Breast epithelium (tissue), 4 donors: ENCODE results near the gene HUS1B. TPM values are rescaled to one million over a fixed set of nuclear protein-coding genes. Genes with fewer than 3 reads are reported as not detected.
"Not testable (repeated sequence)": the region's sequence is repeated elsewhere in the genome, so short reads cannot be mapped to it uniquely, and the experiment has no call there.

ENCODE experiments used
- DNase-seq, 2 donors: peaks; one replicate each; pipeline ENCODE4 v3.0.0-alpha.2; 2019; ENCODE audit warnings: low spot score in 2 of 2
- H3K27ac ChIP-seq, 2 donors: fragments of 200-600 bp; sonication (generic) in 1 of 2; one replicate each; pipeline ENCODE4 v1.5.1; 2016 to 2019; ENCODE audit warnings: mild to moderate bottlenecking in 1 of 2
- H3K27me3 ChIP-seq, 2 donors: fragments of 200-600 bp; sonication (generic) in 1 of 2; one replicate each; pipeline versions ENCODE4 v1.5.1 to v1.6.0; 2017 to 2019; ENCODE audit warnings: control low read depth in 1 of 2, mild to moderate bottlenecking in 1 of 2
- H3K36me3 ChIP-seq: fragments of 200-600 bp; one replicate; pipeline ENCODE4 v1.5.1; 2019
- H3K4me1 ChIP-seq, 2 donors: fragments of 200-600 bp; sonication (generic); one replicate each; pipeline ENCODE4 v1.5.1; 2016 to 2019; ENCODE audit warnings: control low read depth in 1 of 2
- H3K4me3 ChIP-seq, 3 donors: fragments of 200-600 bp; sonication (generic); 1 replicate in 2 of 3; 2 replicates in 1 of 3; pipeline ENCODE4 v1.5.1; 2016 to 2019; ENCODE audit warnings: mild to moderate bottlenecking in 3 of 3, moderate library complexity in 2 of 3
- H3K9me3 ChIP-seq, 2 donors: fragments of 200-600 bp; sonication (generic) in 1 of 2; one replicate each; pipeline ENCODE4 v1.5.1; 2016 to 2019; ENCODE audit warnings: control low read depth in 1 of 2
- CTCF ChIP-seq, 3 donors: fragments of 450-650 bp; IDR thresholded peaks; one replicate each; pipeline ENCODE4 v1.5.1; 2016 to 2017; ENCODE audit warnings: antibody characterized with exemption in 3 of 3, mild to moderate bottlenecking in 3 of 3, moderate library complexity in 3 of 3
- POLR2A ChIP-seq: fragments of 450-650 bp; IDR thresholded peaks from one replicate; pipeline ENCODE4 v1.6.1; 2016; ENCODE audit warnings: antibody characterized with exemption, mild to moderate bottlenecking, moderate library complexity
- POLR2AphosphoS5 ChIP-seq, 3 donors: sonication (generic); formaldehyde crosslinking; IDR thresholded peaks; one replicate each; pipeline ENCODE4 v1.6.1; 2017; ENCODE audit warnings: antibody characterized with exemption in 3 of 3
- intact Hi-C: fragments of 100-400 bp; cut with DNase I; formaldehyde crosslinking; loops from one replicate; pipeline ENCODE4 v1.15.1; 2023; ENCODE audit warnings: low total_unique reads
- total RNA-seq, 3 donors: library from RNA; depleted of rRNA; stranded (reverse); fragments of >200 nt; gene quantifications; one replicate each; pipeline ENCODE4 v1.1.0, GENCODE V29; 2016

Gene HUS1B
- total RNA-seq, 3 donors from 2014 or later: 3.2 to 5.4 (median 3.9) TPM

- TF ChIP-seq CTCF (IDR thresholded peaks at IDR 0.05) (no peak), POLR2AphosphoS5 (IDR thresholded peaks at IDR 0.05) (no peak), POLR2A (no peak)
- Histone ChIP-seq H3K4me3 (no peak overlapping the region), H3K9me3 (no peaks in the 10 kb centered on the region), H3K27me3 (no peaks in the 10 kb centered on the region), H3K4me1 (no peaks in the 10 kb centered on the region), H3K27ac (no peak overlapping the region), H3K36me3 (no peaks in the 10 kb centered on the region)
- no peak for DNase-seq
- intact Hi-C loops: no loop called here
Observed at GRCh38 chr6:701700-702479, 45.0 kb upstream of the HUS1B start.

GRCh38 chr6:701215-701614 lies 44.3 kb upstream of the HUS1B start:
- DNase-seq: no peak
- H3K27ac ChIP-seq: no peak overlapping the region
- no peaks in the 10 kb centered on the region for H3K4me1 ChIP-seq
- no peak overlapping the region for H3K4me3 ChIP-seq
- TF ChIP-seq POLR2A (no peak), POLR2AphosphoS5 (IDR thresholded peaks at IDR 0.05) (no peak), CTCF (IDR thresholded peaks at IDR 0.05) (no peak)
- intact Hi-C loops: no loop called here
- H3K9me3 ChIP-seq: no peaks in the 10 kb centered on the region
- H3K36me3 ChIP-seq: no peaks in the 10 kb centered on the region
- no peaks in the 10 kb centered on the region for H3K27me3 ChIP-seq

- Histone ChIP-seq H3K27ac (no peak overlapping the region), H3K4me1 (no peaks in the 10 kb centered on the region), H3K4me3 (no peak overlapping the region), H3K27me3 (no peaks in the 10 kb centered on the region), H3K36me3 (no peaks in the 10 kb centered on the region), H3K9me3 (no peaks in the 10 kb centered on the region)
- DNase-seq: no peak
- TF ChIP-seq POLR2A (no peak), POLR2AphosphoS5 (IDR thresholded peaks at IDR 0.05) (no peak), CTCF (IDR thresholded peaks at IDR 0.05) (no peak)
- intact Hi-C loops: no loop called here
Observed at GRCh38 chr6:700490-700889, 43.6 kb upstream of the HUS1B start.

- Histone ChIP-seq H3K27me3 (no peaks in the 10 kb centered on the region), H3K4me1 (no peaks in the 10 kb centered on the region), H3K4me3 (no peak overlapping the region), H3K27ac (no peak overlapping the region), H3K36me3 (no peaks in the 10 kb centered on the region), H3K9me3 (no peaks in the 10 kb centered on the region)
- TF ChIP-seq CTCF (IDR thresholded peaks at IDR 0.05) (no peak), POLR2A (no peak), POLR2AphosphoS5 (IDR thresholded peaks at IDR 0.05) (no peak)
- no peak for DNase-seq
- intact Hi-C loops: no loop called here
Observed at GRCh38 chr6:699319-699718, 42.4 kb upstream of the HUS1B start.

- intact Hi-C loops, H3K27me3 ChIP-seq, H3K36me3 ChIP-seq, H3K4me1 ChIP-seq, H3K27ac ChIP-seq, DNase-seq, H3K4me3 ChIP-seq, H3K9me3 ChIP-seq: not testable (repeated sequence)
Observed at GRCh38 chr6:694431-695126, 37.7 kb upstream of the HUS1B start.
